Astrocyte (in vitro differentiated cells and primary cell): ENCODE data around the gene C1orf226. TPM values are rescaled to one million over a fixed set of nuclear protein-coding genes. Genes with fewer than 3 reads are reported as not detected.
"Not testable (repeated sequence)": the region's sequence is repeated elsewhere in the genome, so short reads cannot be mapped to it uniquely, and the experiment has no call there.

Experiments
- DNase-seq: peaks from one replicate; pipeline ENCODE4 v3.0.0-alpha.2; 2010; ENCODE audit warnings: low read depth
- FAIRE-seq: peaks from 2 replicates; lab custom pipeline; 2011; peaks lifted over from hg19 to GRCh38; lab: Jason Lieb, UNC
- H2AFZ ChIP-seq: 2 replicates; pipeline ENCODE4 v1.6.0; 2012; ENCODE audit warnings: low read depth, low read length, inconsistent platforms
- H3K27ac ChIP-seq: 2 replicates; pipeline ENCODE4 v1.5.1; 2011; ENCODE audit warnings: low read depth, low read length, inconsistent platforms
- H3K27me3 ChIP-seq: 2 replicates; pipeline ENCODE4 v1.6.0; 2011; ENCODE audit warnings: low read length, inconsistent platforms; ENCODE audit not compliant: insufficient read depth
- H3K36me3 ChIP-seq: 2 replicates; pipeline ENCODE4 v1.5.1; 2011; ENCODE audit warnings: low read length, inconsistent platforms; ENCODE audit not compliant: insufficient read depth
- H3K4me1 ChIP-seq: 2 replicates; pipeline ENCODE4 v1.5.1; 2011; ENCODE audit warnings: low read length, inconsistent platforms; ENCODE audit not compliant: insufficient read depth
- H3K4me2 ChIP-seq: 2 replicates; pipeline ENCODE4 v1.6.0; 2012; ENCODE audit warnings: low read length, inconsistent platforms
- H3K4me3 ChIP-seq: 2 replicates; pipeline ENCODE4 v1.5.1; 2011; ENCODE audit warnings: low read depth, mild to moderate bottlenecking, low read length, inconsistent platforms; ENCODE audit not compliant: insufficient read depth
- H3K79me2 ChIP-seq: 2 replicates; pipeline ENCODE4 v1.6.0; 2012; ENCODE audit warnings: mild to moderate bottlenecking, low read length, inconsistent platforms; ENCODE audit not compliant: insufficient read depth
- H3K9ac ChIP-seq: 2 replicates; pipeline ENCODE4 v1.6.0; 2012; ENCODE audit warnings: mild to moderate bottlenecking, low read length, inconsistent platforms
- H3K9me3 ChIP-seq: 2 replicates; pipeline ENCODE4 v1.5.1; 2012; ENCODE audit warnings: low read depth, mild to moderate bottlenecking, low read length, inconsistent platforms; ENCODE audit not compliant: insufficient read depth
- H4K20me1 ChIP-seq: 2 replicates; pipeline ENCODE4 v1.6.0; 2012; ENCODE audit warnings: low read length, inconsistent platforms; ENCODE audit not compliant: insufficient read depth
- H3K27ac Mint-ChIP-seq: one replicate; pipeline ENCODE4 v1.8.0; 2021; ENCODE audit warnings: mild to moderate bottlenecking, mixed read lengths; ENCODE audit not compliant: unreplicated experiment
- H3K27me3 Mint-ChIP-seq: one replicate; pipeline ENCODE4 v1.8.0; 2021; ENCODE audit warnings: low read depth, mixed read lengths; ENCODE audit not compliant: unreplicated experiment
- H3K36me3 Mint-ChIP-seq: one replicate; pipeline ENCODE4 v1.8.0; 2021; ENCODE audit warnings: low read depth, mixed read lengths; ENCODE audit not compliant: unreplicated experiment
- H3K4me1 Mint-ChIP-seq: one replicate; pipeline ENCODE4 v1.8.0; 2021; ENCODE audit warnings: low read depth, mixed read lengths; ENCODE audit not compliant: unreplicated experiment
- H3K4me3 Mint-ChIP-seq: one replicate; pipeline ENCODE4 v1.8.0; 2021; ENCODE audit warnings: mild to moderate bottlenecking, moderate library complexity, mixed read lengths; ENCODE audit not compliant: unreplicated experiment
- H3K9me3 Mint-ChIP-seq: one replicate; pipeline ENCODE4 v1.8.0; 2021; ENCODE audit warnings: mild to moderate bottlenecking, mixed read lengths; ENCODE audit not compliant: unreplicated experiment
- EZH2 ChIP-seq: IDR thresholded peaks from 2 replicates; pipeline ENCODE4 v1.6.1; 2012; ENCODE audit warnings: mild to moderate bottlenecking, low read length, inconsistent platforms; ENCODE audit not compliant: insufficient read depth
- total RNA-seq: library from RNA; stranded (reverse); gene quantifications from 2 replicates; pipeline ENCODE4 v1.2.1, GENCODE V29; 2021
- TF ChIP-seq, protein P1 (sequence below): IDR thresholded peaks from 2 replicates; pipeline ENCODE4 v1.5.1; 2011; ENCODE audit warnings: low read depth, mild to moderate bottlenecking, inconsistent platforms, low read length, moderate library complexity; ENCODE audit not compliant: insufficient read depth

Gene C1orf226
- total RNA-seq, 1 donor from 2014 or later: 0.73 TPM

DNA sequence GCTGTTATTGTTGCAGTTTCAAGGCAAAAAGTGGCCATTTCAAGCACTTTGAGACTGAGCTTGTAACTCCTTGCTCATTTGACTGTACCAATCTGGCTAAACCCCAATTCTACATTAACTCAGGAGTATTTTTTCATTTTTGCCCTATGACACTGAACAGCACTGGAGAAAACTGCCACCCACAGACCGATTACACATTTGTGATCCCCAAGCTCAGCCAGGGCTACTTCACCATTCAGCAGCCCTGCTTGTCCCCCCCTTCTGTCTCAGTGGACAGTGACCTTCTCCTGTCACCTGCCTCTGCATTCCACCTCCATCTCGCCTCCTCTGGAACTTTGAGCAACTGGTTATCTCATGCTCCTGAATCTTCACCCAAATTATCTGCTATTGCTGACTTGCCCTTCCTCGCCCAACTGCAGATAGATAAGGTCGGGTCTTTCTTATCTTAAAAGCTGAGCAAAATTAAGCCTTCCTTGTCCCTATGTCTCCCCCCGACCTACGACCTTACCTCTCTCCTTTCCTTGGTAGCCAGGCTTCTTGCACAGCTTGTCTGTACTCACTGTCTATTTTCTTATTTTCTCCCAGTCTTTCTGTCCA lies 30.2 kb upstream of the C1orf226 start:
- H3K4me3 ChIP-seq: no peak overlapping the region
- H4K20me1 ChIP-seq: no peaks in the 10 kb centered on the region
- peaks cover 1% of the 10 kb centered on the region for H3K36me3 Mint-ChIP-seq
- peaks cover 32% of the 10 kb centered on the region for H3K4me1 Mint-ChIP-seq
- H3K4me2 ChIP-seq: no peak overlapping the region
- H3K36me3 ChIP-seq: no peaks in the 10 kb centered on the region
- no peaks in the 10 kb centered on the region for H3K27me3 ChIP-seq
- TF ChIP-seq, protein P1, sequence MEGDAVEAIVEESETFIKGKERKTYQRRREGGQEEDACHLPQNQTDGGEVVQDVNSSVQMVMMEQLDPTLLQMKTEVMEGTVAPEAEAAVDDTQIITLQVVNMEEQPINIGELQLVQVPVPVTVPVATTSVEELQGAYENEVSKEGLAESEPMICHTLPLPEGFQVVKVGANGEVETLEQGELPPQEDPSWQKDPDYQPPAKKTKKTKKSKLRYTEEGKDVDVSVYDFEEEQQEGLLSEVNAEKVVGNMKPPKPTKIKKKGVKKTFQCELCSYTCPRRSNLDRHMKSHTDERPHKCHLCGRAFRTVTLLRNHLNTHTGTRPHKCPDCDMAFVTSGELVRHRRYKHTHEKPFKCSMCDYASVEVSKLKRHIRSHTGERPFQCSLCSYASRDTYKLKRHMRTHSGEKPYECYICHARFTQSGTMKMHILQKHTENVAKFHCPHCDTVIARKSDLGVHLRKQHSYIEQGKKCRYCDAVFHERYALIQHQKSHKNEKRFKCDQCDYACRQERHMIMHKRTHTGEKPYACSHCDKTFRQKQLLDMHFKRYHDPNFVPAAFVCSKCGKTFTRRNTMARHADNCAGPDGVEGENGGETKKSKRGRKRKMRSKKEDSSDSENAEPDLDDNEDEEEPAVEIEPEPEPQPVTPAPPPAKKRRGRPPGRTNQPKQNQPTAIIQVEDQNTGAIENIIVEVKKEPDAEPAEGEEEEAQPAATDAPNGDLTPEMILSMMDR: no peak
- no peak for TF ChIP-seq EZH2
- H3K9me3 ChIP-seq: no peaks in the 10 kb centered on the region
- no peak overlapping the region for H3K4me3 Mint-ChIP-seq
- DNase-seq: no peak
- H3K9me3 Mint-ChIP-seq: no peaks in the 10 kb centered on the region
- H3K27me3 Mint-ChIP-seq: no peaks in the 10 kb centered on the region
- H3K4me1 ChIP-seq: peaks cover 21% of the 10 kb centered on the region
- no peak for FAIRE-seq
- H3K9ac ChIP-seq: no peak overlapping the region
- H2AFZ ChIP-seq: no peak overlapping the region
- H3K27ac ChIP-seq: no peak overlapping the region
- H3K79me2 ChIP-seq: no peaks in the 10 kb centered on the region
- no peak overlapping the region for H3K27ac Mint-ChIP-seq

DNA sequence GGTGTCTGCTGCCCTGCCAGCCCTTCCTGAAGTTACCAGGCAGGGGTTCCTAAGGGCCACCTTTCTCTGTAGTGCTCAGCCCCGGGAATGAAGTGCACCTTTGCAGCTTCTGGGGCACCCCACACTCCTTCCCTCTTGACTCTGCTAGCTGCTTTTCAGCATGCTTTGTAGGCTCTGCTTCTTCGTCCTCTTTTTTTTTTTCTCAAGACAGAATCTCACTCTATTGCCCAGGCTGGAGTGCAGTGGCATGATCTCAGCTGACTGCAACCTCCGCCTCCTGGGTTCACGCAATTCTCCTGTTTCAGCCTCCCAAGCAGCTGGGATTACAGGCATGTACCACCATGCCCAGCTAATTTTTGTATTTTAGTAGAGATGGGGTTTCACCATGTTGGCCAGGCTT lies 29.7 kb upstream of the C1orf226 start:
- not testable (repeated sequence) for H3K36me3 Mint-ChIP-seq, H3K4me2 ChIP-seq, FAIRE-seq, DNase-seq, H3K27me3 Mint-ChIP-seq, H3K4me3 Mint-ChIP-seq, H3K79me2 ChIP-seq, H3K27me3 ChIP-seq, H3K27ac ChIP-seq, H3K36me3 ChIP-seq, H3K9me3 ChIP-seq, H2AFZ ChIP-seq, H4K20me1 ChIP-seq, H3K9me3 Mint-ChIP-seq, H3K27ac Mint-ChIP-seq, H3K9ac ChIP-seq, H3K4me3 ChIP-seq
- H3K4me1 ChIP-seq: peaks cover 21% of the 10 kb centered on the region
- peaks cover 32% of the 10 kb centered on the region for H3K4me1 Mint-ChIP-seq

DNA sequence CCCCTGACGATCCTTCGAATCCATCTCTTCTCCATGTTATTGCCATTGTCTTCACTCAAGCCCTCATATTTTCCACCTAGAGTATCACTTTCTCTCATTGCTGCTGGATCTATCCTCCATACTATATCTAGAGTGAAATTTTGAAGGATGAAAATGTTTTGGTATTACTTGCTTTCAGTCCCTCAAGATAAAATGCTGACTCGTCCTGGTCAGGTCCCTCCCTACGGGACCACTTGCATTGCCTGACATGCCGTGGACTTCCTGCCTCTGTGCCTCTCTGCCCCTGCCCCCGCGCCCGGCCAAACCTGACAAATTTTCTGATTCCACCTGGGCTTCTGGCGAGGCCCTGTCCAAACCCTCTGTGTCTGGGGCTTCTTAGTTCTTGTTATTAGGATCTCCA lies 28.4 kb upstream of the C1orf226 start:
- H3K27ac ChIP-seq: no peak overlapping the region

More for the DNA sequence above, 28.4 kb upstream of the C1orf226 start:
- H3K27me3 ChIP-seq: no peaks in the 10 kb centered on the region
- H3K9ac ChIP-seq: no peak overlapping the region
- H3K4me3 ChIP-seq: no peak overlapping the region
- H3K4me1 Mint-ChIP-seq: peaks cover 32% of the 10 kb centered on the region
- no peaks in the 10 kb centered on the region for H3K9me3 ChIP-seq
- H3K36me3 ChIP-seq: no peaks in the 10 kb centered on the region
- no peak overlapping the region for H3K4me2 ChIP-seq
- H3K36me3 Mint-ChIP-seq: peaks cover 1% of the 10 kb centered on the region
- H4K20me1 ChIP-seq: no peaks in the 10 kb centered on the region
- H3K9me3 Mint-ChIP-seq: no peaks in the 10 kb centered on the region
- peaks cover 1% of the 10 kb centered on the region for H3K27me3 Mint-ChIP-seq
- H2AFZ ChIP-seq: no peak overlapping the region
- DNase-seq: no peak
- no peak for TF ChIP-seq EZH2
- TF ChIP-seq, protein P1: no peak
- no peak for FAIRE-seq
- no peaks in the 10 kb centered on the region for H3K79me2 ChIP-seq
- H3K4me1 ChIP-seq: peaks cover 14% of the 10 kb centered on the region
- no peak overlapping the region for H3K4me3 Mint-ChIP-seq
- no peak overlapping the region for H3K27ac Mint-ChIP-seq
